Measurements from ENCODE around the gene C15orf40.
A peak's percentile ranks its signal among the peaks of the same experiment; 100 is the strongest.
"Not testable (repeated sequence)": the region's sequence is repeated elsewhere in the genome, so short reads cannot be mapped to it uniquely, and the experiment has no call there.

Gene C15orf40

DNA sequence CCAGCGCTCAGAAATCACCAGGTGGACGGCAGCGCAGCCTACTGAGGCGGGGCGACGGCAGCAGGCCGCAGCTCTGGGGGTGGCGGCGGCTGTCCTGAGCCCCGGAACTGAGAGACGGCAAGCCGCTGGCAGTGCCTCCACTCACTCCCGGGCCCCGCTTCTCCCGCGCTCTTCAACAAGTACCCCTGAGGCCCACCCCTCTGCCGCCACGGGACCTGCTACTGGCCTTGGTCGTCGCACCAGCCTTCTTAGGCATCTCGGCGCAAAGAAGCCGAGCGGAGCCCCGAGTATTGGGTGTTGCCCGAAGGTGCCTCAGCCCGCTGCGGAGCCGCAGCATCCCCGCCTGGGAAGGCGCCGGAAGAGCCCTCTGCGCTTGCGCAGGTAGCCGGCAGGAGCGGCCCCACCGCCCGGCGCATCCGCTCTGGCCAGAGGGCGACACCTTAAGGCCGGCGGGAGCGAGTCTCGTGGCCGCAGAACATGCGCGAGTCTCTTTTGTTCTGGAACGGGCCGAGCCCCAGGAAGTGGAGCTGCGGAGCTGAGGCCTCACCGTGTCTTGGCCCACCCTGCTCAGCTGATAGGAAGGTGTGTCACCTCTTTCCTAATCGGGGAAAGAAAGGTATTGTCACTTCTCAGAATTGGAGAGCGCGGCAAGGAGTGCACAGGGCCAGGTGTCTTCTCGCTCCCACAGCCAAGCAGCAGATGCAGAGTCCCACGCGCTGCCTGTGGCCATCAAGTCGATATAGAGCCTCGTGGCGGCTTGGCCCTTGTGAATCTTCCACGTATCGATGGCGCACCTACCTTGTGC lies at the start of gene C15orf40:
Gene C15orf40, minus strand, starts transcription at position 369 of the 805 bp plus-strand sequence. Its CDS starts 32 bp downstream, at position 337.
- peak; percentile 89 for DNase-seq

DNA sequence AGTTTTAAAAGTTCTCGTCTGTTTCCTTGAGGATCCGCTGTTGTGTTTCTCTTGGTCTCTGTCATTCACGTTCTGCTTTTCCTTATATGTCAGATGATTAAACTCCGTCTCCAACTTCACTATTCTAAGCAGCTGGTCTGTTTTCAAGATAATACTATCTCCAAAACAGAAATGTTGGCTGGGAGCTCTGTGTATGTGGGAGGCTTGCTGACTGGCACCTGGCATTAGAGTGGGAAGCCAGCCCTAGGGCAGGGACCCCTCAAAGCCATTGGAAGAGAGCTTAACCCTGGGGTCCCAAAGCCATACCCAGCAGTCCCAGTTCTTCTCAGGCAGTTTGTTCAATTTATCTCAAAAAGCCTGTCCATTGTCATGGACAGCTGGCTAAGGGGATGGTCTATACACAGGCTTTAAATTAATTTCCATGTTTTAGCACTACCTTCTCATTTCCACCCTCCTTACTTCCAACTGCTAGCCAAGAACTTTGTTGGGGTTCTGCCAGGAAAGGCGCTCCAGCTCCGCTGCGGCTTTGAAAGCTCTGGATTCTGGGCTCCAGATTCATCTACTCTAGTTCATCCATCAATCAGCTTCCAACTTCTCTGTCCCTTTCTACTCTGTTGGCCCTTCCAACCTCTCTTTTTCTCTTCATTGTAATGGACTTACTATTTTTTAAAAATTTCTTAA lies 46.4 kb upstream of the C15orf40 start:
- no peak for DNase-seq

DNA sequence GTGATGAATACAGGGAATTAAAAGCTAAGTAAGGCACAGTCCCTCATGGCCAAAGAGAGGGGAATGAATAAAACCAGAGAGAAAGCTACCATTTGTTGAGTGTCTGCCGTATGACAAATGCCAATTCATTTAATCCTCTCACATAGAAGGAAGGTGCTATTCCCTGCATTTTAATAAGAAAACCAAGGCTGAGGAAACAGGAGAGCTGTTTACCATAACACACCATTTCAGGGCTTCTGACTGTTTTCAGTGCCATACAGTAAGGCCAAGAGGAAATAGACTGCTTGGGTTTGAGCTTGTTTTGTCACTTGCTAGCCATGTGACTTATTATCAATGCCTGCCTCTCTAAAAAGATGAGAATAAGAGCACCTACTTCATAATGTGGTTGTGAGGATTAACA lies 45.6 kb upstream of the C15orf40 start:
- DNase-seq: no peak

DNA sequence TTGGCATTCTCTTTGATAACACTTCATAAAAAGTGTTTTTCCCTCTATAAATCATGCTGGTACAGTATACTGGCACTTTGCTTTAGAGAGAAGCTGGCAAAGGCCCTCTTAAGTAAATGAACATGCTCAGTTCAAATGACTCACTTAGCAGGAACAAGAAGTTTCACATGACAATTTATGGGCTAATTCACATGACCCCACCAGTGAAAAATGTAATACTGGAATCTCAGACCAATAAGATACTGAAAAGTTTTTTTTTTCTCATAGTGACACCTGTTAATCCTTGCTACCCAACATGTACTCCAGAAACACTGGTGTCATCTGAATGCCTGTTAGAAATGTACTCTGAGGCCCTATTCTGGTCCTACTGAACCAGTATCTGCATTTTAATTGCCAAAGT lies 41.7 kb upstream of the C15orf40 start:
- no peak for DNase-seq

DNA sequence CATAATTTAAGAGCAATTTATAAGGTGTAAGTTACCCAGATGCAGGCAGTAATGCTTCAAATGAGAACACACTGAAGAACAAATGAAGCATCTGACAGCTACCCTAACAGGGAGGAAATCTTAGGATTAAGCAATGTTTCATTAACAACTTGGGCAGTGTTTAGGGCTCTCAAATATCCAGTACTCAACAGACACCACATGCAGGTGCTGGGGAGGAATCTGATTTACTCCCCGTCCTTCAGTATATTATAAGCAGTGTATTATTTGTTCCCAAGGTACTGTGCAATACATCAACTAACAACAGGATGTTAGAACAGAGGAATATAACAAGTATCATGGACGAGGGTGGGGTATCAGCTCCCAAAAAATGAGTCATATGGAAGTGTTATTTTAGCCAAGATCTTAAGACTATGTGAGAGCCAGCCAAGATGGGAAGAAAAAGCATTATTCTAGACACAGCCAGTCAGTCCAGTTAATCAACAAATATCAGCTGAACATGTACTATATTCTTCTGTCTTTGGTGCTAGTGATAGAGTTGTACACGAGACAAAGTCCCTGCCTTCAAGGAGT lies 35.2 kb upstream of the C15orf40 start:
- DNase-seq: no peak

DNA sequence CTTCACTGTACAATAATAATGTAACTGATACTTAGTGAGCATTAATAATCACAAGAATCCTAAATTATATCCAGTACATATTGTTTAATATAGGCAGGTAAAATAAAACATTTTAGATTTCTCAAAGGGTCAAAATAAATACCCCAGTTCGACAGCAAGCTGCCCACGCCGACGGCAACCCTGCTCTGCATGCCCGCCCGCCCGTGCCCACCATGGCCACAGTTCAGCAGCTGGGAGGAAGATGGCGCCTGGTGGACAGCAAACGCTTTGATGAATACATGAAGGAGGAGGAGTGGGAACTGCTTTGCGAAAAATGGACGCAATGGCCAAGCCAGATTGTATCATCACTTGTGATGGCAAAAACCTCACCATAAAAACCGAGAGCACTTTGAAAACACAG lies 32.7 kb upstream of the C15orf40 start:
- no peak for DNase-seq

DNA sequence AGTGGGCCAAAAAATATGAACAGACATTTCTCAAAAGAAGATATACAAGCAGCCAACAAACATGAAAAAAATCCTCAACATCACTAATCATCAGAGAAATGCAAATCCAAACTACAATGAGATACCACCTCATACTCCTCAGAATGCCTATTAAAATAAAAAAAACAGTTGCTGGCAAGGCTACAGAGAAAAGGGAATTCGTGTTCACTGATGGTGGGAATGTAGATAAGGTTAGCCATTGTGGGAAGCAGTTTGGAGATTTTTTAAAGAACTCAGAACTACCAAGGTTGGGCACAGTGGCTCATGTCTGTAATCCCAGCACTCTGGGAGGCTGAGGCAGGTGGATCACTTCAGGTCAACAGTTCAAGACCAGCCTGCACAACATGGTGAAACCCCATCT lies 27.8 kb upstream of the C15orf40 start:
- no peak for DNase-seq

DNA sequence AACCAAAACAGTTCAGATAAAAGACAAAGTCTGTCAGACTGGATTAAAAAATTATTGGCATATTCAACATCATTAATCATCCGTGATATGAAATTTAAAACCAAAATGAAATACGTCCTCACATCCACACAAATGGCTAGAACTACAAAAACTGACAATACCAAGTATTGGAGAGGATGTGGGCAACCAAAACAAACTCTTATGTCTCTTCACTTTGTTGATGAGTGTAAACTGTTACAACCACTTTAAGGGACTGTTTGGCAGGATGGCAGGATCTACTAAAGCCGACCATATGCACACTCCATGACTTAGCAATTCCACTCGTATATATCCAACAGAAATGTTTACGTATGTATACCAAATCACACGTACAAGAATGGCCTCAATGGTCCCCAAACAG lies 24.8 kb upstream of the C15orf40 start:
- no peak for DNase-seq

DNA sequence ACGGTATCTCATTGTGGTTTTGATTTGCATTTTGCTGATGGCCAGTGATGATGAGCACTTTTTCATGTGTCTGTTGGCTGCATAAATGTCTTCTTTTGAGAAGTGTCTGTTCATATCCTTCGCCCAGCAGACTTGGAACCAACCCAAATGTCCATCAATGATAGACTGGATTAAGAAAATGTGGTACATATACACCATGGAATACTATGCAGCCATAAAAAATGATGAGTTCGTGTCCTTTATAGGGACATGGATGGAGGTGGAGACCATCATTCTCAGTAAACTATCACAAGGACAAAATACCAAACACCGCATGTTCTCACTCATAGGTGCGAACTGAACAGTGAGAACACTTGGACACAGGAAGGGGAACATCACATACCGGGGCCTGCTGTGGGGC lies 19.8 kb upstream of the C15orf40 start:
- DNase-seq: not testable (repeated sequence)

DNA sequence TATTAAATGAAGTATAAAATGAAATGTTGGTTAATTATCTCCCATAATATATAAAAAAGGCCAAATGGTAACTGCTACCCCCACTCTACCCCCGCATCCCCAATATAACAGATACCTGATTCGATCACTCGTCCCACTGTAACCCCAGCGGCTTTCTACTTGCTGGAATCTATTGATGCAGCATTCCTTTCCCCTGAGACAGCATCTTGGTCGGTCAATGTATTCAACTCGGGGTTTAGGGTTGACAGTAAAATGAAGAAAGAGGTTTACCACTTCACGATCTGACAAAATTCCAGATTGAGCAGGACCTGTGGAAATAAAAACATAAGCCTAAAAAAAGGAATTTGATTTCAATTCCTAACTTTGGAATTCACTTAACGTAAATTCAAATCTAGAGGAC lies 18.6 kb upstream of the C15orf40 start:
- no peak for DNase-seq

DNA sequence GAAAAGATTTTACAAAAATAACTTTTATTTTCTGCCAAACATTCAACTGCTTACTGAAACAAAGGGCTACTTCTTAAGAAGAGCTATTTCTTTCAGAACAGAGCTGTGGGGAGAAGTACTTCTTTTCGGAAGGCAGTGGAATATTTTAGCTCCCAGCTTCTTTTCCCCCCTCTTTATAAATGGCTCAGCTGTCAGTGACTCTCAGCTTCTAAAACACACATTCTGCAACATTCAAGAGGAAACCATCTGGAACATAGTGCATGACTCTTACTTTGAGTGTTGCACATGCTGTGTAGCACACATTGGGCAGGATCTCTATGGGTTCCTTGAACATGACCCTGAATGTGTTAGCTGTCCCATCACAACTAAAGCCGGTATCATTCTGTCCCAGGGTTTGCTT lies 7.0 kb upstream of the C15orf40 start:
- DNase-seq: no peak

DNA sequence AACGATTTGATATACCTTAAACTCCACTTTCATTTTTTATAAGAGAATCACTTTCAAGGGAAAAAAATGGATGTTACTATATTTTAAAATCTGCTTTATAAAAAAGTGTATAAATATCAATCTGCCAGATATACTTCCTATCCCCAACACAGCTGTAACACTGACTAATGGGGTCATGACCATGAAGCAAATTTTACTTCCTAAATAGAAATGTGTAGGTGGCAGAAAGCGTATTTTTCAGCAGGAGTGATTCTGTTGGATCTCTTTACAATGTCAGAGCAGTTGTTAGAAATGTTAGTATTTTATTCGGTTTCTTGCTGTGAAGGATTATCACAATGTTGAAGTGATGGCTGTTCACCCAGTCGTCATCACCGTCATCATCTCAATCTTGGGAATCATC lies 5.5 kb upstream of the C15orf40 start:
- no peak for DNase-seq

DNA sequence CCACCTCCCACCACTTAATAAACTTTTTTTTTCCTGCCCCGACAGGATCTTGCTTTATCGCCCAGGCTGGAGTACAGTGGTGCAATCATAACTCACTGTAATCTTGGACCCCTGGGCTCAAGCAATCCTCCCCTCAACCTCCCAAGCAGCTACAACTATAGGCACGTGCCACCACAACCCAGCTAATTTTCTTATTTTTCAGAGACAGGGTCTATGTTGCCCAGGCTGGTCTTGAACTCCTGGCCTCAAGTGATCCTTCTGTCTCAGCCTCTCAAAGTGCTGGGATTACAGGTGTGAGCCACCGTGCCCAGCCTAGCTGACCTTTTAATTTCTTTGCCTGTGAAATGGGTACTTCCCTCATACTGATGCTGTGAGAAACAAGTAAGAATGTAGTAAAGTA lies 3.9 kb upstream of the C15orf40 start:
- no peak for DNase-seq

DNA sequence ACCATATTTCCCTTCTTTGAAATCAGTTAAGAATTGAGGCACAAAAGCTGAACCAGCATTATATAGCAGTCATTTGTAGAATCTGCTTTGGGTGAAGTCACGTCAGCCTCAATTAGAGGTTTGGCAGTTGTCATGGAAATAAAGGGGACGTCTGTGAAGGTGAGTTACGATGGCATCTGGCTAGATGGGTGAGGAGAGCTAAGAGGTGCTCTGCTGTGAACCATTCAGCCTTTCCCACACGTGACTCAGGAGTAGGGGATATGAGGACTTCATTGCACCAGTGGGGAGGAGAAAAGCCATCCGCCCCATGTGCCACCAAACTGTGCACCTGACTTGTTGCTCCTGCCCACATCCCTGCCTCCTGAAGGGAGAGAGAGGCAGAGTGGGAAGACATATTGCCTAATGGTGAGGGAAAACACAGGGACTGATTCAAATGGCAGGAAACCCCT lies 2.8 kb upstream of the C15orf40 start:
- no peak for DNase-seq

DNA sequence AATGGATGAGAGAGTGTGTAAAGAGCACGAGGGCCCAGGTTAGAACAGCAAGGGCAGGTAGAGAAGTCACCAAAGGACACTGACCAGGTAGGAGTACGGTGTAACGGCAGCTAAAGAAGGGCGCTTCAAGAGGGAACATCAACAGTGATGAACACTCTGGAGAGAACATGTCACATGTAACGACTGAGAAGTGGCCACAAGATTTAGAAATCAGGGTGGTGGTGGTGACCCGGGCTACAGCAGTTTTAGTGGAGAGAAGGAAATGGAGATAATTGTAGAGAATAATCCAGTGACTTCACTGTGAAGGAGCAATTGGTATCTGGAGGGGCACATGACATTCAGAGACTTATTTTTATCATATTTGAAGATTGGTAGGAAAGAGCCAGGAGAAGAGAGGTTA lies 1.2 kb upstream of the C15orf40 start:
- DNase-seq: no peak

DNA sequence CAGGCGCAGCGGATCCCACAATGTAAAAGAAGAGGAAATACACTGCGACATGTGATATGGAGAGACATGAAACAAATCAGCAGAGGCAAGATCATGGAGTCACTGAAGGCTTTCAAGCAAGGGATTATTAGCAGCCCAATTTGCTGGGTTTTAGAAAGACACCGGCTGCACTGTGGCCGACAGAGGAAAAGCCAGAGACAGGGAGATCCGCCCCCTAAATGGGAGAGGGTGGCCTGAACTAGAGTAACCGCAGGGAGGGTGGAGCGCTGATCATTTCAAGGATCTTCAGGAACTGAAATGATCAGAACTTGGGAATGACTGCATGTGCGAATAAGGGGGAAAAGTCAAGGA lies 612 bp upstream of the C15orf40 start:
- DNase-seq: no peak

DNA sequence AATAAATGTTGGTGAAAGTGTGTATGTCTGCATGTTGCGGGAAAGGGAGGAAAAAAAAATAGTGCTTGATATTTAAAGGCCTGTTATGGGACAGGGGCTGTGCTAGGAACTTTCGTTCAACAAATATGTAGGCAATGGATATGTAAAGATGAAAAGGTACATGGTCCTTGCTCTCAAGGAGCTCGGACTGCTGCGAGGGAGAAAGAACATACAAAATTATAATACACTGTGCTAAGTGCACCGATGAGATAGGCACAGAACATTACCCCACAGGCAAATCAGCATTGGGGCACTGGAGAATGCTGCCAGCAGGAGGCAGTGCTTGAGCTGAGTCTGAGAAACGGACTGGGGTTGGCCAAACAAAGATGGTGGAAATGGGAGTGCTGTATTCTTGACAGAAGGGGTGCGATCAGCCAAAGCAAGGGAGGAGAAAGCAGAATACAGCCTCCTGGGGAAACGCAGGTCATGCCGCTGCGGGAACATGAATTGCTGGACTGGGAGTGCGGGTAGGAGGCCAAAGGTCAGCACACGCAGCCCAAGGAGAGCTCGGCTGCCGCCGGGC lies 649 bp downstream of the C15orf40 start:
- peak; percentile 83 for DNase-seq

DNA sequence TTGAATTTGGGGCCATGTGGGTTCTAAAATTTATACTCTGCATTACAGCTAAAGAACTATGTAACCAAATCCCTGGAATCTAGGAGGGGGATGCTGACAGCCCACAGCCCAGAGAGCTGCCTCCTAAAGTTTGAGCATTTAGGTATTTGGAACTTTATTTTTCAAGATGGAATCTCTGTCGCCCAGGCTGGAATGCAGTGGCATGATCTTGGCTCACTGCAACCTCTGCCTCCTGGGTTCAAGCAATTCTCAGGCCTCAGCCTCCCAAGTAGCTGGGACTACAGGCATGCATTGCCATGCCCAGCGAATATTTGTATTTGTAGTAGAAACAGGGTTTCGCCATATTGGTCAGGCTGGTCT lies 10.8 kb downstream of the C15orf40 start:
- not testable (repeated sequence) for DNase-seq

DNA sequence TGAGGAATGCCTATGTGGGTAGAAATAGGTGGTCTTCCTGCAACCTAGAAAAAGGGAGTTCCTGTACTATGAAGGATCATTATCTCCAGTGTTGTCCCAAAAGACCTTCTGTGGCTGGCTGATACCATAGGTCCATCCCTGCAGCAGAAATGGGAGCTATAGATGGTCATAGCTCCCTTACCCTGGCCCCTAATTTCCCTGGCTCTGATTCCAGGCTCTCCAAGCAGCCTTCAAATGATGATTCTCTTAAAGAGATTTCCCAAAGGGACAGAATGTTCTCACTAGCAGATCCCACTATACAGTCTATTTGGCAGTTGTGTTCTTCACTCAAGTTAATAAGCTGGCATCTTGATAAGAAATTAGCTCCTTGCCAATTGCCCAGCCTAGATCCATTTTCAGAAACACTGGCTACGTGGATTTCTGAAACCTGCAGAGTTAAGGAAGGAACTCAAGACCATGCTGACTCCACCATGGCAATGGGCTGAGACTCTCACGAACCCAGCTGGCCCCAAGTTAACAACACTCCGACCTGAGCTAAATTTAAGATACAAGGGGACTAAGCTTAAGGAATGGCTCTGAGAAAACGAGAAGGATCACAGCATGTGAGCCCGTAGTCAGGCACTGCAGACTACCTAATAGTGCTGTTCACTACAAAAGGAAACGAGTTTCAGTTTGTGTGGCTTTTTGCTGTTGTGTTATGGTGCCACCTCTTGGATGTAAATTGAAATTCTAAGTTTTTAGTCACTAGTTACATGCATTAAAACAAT lies 11.4 kb downstream of the C15orf40 start:
- peak; percentile 65 for DNase-seq

DNA sequence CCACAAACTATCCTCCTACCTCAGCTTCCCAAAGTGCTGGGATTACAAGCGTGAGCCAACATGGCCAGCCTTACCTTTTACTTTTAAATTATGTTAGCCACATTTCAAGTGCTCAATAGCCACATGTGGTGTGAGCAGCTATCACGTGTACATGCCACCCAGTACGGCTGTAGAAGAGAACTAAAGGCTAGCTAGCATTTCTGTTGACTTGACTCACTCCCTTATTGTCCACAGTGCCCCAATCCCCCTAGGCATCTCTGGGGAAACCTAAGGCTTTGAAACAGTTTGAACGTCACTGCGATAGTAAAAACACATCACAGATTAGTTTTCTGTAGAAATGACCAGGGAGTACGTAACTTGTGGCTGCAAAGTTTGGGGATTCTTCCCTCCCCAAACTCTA lies 12.0 kb downstream of the C15orf40 start:
- no peak for DNase-seq

DNA sequence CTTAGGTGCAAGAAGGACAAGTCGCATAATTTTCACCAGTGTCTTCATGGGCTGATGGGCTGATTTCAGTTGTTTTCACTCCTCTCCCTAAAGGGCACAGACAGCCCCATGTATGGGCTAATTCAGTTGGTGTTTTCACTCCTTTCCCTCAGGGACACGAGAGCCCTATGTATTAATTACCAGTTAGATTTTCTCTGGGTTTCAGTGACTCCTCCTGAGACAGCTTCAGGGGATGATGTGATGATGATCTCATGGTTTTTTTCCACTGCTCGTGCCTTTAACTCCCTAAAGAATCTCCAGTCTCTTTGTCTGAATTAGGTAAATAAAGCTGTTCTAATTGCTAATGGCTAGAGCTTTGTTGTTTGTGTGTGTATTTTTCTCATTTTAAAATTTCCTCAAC lies 15.5 kb downstream of the C15orf40 start:
- DNase-seq: no peak

DNA sequence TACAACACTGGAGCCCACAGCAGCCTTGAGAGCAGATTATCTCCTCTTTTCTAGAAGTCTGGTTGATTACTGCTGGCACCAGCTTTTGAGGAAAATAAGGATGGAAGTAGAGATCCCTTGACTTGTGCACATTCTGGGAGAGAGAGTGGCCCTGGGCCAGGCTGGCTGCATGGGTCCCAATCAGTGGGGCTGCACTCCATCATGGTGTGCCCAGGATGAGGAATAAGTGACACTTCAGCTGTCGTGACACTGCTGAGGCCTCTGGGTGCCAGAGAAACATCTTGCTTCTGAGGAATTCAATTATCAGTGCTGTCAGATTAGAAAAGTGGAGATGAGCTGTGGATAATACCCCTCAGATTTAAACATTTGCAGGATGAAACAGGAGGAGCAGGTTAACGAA lies 16.4 kb downstream of the C15orf40 start:
- no peak for DNase-seq

DNA sequence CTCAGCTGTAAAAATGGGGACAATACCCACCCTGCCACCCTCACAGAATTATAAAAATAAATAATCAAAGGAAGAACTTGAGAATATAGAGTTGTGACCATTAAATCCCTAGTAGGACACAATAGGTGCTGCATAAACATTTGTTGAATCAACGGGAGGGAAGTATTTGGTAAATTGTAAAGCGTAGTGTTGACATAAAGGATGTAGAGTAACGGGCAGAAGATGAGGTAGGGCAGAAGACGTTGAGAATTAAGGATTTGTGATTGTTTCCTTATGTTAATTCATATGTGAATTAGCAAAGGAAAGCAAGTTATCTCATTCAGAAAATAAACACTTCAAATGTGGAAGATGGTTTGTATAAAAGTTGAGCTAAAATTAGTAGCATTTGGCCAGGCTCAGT lies 18.3 kb downstream of the C15orf40 start:
- DNase-seq: no peak
